ENCODE measurements around the gene TAGLN.
"Not testable (repeated sequence)": the region's sequence is repeated elsewhere in the genome, so short reads cannot be mapped to it uniquely, and the experiment has no call there.

The TAGLN gene

DNA sequence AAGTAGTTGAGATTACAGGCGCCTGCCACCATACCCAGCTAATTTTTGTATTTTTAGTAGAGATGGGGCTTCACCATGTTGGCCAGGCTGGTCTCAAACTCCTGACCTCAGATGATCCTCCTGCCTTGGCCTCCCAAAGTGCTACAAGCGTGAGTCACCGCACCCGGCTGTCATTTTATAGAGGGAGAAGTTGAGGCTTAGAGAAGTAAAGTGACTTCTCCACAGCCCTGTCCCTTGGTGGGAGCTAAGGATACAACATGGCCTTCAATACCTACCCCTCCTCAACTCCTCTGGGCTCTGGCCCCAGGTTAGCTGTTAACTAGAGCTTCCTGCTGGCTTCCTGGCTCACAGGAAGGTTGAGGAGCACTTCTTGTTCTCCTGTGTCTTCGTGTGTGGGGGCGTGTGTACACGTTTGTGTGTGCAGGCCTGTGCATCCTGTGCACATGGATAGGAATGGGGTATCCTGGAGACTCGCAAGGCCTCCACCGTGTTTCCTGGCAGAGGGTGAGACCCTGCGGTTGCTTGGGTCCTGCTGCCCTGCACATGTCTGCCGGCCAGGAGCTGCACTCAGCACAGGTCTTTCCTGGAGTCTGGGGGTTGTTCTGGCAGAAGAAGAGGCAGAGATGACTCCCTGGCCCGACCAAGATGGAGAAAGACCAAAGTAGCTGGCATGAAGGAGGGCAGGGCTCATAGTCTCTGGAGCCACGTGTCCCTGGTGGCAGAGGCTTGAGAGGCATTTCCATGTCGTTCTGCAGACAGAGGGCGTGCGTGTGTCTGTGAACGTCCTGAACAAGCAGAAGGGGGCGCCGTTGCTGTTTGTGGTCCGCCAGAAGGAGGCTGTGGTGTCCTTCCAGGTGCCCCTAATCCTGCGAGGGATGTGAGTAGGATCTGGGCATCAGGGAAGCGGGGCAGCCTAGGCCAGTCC lies 18.2 kb upstream of the TAGLN start:
- DNase-seq (ENCODE audit: low read depth): no peak

DNA sequence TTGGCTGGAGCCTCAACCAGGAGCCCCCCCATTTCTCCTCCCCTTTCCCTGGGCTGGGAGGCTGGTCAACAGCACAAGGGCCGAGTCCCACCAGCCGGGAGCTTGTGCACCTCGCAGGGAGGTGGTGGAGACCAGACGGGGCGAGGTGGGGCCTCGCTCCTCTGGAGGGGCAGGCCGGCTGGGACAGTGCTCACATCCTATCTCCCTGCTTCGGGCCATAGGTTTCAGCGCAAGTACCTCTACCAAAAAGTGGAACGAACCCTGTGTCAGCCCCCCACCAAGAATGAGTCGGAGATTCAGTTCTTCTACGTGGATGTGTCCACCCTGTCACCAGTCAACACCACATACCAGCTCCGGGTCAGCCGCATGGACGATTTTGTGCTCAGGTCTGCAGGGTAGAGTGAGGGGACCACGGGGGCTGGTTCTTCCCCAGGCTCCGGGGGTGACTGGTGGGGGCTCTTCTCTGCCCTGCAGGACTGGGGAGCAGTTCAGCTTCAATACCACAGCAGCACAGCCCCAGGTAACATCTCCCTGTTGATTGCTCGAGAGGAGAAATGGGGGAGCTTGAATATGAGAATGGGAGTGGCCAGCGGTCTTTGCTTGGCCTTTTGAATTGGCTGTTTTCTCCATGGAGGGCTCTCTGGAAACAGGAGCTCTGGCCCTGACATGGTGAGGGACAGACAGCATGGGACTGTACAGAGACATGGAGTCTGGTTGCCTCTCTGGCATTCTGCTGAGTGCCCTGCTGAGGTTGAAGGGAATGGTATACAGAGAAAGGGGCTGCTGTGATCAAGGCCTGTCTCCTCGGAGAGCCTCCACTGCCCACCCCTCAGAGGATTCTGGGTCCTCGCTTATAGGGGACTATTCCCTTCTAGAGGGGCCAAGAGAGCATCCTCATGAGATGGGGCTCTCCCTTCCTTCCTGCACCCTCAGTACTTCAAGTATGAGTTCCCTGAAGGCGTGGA lies 17.3 kb upstream of the TAGLN start:
- DNase-seq (ENCODE audit: low read depth): no peak

DNA sequence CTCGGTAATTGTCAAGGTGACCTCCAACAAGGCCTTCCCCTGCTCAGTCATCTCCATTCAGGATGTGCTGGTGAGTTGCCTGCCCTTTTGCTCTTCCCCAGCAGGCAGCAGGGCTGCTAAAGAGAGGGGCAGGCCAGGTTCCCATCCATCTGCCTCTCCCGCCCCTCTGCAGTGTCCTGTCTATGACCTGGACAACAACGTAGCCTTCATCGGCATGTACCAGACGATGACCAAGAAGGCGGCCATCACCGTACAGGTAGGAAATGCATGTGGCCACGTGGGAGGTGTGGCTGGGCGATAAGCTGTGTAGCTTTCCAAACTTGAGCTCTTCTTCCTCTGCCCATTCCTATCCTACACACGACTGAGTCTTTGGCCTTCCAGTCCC lies 16.6 kb upstream of the TAGLN start:
- DNase-seq (ENCODE audit: low read depth): no peak

DNA sequence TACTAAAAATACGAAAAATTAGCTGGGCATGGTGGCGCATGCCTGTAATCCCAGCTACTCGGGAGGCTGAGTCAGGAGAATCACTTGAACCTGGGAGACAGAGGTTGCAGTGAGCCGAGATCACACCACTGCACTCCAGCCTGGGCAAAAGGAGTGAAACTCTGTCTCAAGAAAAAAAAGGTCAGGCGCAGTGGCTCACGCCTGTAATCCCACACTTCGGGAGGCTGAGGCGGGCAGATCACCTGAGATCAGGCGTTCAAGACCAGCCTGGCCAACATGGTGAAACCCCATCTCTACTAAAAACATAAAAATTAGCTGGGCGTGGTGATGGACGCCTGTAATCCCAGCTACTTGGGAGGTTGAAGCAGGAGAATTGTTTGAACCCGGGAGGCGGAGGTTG lies 16.0 kb upstream of the TAGLN start:
- not testable (repeated sequence) for DNase-seq (ENCODE audit: low read depth)

DNA sequence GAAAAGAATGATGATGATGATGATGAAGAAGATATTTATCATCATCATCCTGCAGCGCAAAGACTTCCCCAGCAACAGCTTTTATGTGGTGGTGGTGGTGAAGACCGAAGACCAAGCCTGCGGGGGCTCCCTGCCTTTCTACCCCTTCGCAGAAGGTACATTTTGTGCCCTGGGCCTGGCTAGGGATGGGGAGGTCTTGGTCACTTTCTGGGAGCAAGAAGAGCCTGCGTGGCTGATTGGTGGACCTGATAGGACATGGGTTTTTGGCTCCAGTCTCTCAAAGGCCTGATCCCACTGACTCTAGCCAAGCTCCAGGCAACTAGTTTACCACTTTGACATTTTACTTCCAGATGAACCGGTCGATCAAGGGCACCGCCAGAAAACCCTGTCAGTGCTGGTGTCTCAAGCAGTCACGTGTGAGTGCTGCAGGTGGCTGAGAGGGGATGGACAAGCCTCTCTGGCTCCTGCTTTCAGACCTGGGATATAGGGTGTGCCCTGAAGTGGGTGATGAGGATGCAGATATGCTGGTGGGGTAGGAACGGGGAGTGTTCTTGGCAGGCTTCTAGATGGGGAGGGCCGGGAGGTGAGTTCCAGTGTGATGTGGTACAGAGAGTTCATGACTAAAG lies 15.3 kb upstream of the TAGLN start:
- no peak for DNase-seq (ENCODE audit: low read depth)

DNA sequence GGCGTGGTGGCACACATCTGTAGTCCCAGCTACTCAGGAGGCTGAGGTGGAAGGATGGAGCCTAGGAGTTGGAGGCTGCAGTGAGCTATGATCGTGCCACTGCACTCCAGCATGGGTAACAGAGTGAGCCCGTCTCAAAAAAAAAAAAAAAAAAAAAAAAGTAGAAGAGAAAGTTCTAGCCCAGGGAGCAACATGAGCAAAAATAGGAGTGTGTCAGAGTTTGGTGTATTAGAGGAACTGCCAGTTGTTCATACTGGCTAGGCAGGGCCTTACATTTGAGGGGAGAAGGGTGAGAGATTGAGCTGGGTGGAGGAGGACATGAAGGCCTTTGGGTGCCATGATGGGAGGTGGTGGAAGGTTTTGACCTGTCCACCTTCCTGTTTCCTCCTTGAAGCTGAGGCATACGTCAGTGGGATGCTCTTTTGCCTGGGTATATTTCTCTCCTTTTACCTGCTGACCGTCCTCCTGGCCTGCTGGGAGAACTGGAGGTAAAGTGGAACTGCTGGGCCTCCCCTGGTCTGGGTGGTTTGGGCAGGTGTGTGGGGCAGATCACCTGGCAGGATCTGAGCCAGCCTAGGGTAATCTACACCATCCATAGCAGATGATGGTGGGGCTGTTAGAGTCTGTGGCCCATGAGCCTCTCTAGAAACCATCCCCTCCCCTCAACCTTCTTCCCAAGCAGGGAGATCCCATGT lies 13.3 kb upstream of the TAGLN start:
- DNase-seq (ENCODE audit: low read depth): no peak

DNA sequence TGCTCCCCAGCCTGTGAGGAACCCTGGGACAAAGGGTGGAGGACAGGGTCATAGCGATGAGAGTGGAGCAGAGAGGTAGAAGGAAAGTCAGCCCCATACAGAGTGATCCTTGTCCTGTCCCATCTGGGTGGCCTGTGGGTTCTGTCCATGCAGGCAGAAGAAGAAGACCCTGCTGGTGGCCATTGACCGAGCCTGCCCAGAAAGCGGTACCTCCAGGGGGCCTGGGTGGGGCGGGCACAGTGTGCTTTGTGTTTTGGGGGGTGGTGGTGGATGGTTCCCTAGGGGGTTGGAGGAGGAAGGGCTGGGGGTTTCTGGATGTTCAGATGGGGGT lies 12.8 kb upstream of the TAGLN start:
- DNase-seq (ENCODE audit: low read depth): no peak

DNA sequence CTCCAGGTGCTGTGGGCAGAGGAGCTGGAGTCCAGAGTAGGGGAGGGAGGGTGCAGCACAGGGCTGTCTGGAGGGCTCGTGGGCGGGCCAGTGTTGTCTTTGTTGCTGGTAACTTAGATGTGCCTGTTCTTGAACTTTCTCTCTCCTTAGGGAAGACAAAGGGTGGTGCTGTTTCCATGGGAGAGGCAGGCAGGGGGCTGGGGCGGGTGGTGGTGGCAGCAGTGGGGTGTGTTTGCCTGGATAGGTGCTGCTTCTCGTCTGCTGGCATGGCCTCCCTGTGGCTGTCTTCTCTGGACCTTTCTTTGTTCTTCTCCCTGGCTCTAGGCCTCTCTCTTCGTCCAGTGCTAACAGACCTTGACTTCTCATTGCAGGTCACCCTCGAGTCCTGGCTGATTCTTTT lies 12.2 kb upstream of the TAGLN start:
- no peak for DNase-seq (ENCODE audit: low read depth)

DNA sequence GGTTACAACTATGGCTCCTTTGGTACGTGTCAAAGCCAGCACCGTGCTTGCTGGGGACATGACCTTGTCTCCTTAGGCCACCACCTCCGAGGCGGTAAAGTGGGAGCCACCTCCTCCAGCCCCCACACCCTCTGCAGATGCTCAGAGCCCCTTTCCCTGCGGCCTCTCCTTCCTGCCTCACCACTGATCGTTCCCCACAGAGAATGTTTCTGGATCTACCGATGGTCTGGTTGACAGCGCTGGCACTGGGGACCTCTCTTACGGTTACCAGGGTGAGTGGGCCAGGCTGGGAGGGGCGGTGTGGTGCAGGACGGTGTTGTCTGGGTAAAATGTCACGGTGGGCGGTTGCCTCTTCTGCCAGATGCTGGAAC lies 11.8 kb upstream of the TAGLN start:
- no peak for DNase-seq (ENCODE audit: low read depth)

DNA sequence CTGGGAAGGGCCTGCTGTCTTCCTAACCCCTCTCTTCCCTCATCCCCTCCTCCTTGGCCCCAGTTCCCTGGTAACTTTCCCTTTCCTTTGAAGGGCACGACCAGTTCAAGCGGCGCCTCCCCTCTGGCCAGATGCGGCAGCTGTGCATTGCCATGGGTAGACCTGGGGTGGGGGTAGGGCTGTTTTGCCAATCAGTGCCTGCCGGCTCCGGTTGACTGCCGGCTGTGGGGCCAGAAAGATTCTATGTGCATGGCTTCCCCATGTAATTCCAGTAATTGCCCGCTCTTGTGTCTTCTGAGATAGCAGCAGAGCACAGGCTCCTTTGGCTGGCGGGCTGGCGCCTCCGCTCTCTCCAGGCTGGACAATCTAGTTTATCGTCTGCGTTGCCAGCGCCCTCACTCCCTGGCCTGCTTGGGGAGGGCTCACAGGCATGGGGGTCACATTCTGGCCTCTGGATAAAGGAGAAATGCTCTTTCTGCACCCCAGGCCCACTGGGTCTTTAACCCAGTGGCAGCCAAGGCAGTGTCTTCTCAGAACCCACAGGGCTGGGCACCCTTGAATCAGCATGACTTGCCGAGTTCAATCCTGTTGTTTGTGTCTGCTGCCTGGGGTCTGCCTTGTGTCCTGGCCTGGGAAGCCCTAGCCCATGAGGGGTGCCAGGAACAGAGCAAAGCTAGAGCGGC lies 11.2 kb upstream of the TAGLN start:
- DNase-seq (ENCODE audit: low read depth): no peak

DNA sequence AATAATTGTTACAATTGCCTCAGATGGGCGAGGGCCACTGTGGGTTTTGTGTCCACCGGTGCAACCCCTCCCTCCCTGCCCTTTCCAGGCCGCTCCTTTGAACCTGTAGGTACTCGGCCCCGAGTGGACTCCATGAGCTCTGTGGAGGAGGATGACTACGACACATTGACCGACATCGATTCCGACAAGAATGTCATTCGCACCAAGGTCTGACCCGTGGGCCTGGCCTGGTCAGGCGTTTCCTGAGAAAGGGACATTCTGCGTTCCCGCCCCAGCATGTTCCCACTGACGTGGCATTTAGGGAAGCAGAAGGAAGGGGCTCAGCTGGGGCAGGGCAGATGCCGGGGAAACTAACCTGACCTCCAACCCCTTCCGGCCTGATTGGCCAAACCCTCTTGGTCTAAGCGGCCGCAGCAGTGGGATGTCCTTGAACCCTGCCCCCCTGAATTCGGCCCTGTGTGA lies 10.5 kb upstream of the TAGLN start:
- no peak for DNase-seq (ENCODE audit: low read depth)

DNA sequence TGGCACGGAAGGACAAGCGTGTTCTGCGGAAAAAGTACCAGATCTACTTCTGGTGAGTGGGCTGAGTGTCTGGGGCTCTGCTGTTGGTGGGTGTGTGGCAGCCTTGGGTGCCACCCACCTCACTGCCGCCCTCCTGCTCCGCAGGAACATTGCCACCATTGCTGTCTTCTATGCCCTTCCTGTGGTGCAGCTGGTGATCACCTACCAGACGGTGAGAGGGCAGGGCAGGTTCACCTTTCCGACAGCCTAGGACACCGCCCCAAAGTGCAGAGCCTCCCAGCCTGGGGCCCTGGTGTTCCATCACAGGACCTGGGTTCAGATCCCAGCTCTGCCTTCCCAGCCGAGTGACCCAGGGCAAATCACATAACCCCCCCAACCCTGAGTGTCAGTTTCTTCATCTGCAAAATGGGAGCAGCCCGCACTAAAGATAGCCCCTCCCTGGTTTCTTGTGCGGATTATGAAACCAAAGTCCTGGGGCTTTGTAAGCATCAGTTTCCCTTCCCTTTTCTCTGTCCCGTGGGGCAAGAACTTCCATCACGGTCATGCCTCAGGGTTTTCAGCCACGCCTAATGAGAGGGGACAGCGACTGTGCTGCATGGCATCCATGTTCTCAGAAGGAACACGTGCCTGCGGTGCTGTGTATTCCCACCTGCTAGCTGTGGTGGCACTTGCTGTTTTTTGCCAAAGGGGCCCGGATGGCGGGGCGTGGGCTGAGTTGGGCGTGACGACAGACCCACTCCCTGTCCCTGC lies 9.8 kb upstream of the TAGLN start:
- DNase-seq (ENCODE audit: low read depth): no peak

DNA sequence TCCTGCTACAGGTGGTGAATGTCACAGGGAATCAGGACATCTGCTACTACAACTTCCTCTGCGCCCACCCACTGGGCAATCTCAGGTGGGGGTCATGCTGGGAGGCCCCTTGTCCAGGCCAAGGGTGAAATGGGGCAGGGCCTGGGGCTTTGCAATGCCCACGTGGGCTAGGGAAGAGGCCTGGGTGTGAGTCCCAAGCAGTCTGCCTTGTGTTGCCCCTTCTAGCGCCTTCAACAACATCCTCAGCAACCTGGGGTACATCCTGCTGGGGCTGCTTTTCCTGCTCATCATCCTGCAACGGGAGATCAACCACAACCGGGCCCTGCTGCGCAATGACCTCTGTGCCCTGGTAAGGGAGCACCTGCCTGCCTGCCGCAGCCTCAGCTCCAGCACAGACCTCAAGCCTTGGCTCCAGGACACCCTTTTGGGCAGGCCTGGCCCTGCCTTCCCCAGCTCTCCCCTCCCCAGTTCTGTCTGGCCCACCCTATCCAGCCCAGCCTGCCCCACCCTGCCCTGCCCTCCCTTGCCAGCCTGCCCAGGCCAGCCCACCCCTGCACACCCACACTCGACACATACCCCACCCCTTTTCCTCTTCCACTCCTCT lies 9.1 kb upstream of the TAGLN start:
- no peak for DNase-seq (ENCODE audit: low read depth)

DNA sequence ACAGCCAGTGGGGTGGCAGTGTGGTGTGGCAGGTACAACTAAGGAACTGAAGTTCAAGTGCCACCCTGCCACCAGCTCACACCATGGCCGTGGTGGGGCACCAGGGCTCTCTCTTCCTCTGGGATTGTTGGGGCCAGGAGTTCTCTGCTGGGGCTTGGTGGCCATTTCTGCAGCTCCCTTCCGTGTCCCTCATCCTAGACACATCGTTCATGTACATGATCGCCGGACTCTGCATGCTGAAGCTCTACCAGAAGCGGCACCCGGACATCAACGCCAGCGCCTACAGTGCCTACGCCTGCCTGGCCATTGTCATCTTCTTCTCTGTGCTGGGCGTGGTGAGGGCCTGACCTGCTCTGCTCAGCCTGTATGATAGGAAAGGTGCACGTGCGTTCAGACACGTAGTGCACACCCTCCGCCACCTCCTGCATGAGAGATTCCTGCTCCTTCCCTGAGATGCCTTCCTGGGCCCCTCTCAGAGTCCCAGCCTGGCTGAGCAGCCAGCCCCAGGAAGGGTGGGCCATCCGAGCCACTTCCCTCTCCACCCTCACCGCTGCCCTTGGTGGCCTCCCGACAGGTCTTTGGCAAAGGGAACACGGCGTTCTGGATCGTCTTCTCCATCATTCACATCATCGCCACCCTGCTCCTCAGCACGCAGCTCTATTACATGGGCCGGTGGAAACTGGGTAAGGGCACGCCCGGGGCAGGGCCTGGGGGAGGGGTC lies 7.3 kb upstream of the TAGLN start:
- no peak for DNase-seq (ENCODE audit: low read depth)

DNA sequence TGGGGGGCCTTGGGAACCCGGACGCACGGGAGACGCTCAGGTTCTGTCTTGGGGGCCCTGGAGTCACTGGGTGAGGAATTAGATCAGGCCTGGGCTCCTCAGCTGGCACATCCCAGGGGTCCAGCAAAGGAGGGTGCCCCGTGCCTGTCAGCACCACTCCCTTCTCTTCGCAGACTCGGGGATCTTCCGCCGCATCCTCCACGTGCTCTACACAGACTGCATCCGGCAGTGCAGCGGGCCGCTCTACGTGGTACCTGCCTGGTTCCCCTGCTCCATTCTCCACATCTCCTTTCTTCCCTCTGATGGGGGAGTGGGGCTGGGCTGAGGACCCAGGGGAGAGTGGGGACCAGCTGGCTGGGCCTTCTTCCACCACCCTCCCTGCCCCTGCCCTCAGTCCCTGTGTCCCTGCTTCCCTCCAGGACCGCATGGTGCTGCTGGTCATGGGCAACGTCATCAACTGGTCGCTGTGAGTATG lies 6.7 kb upstream of the TAGLN start:
- no peak for DNase-seq (ENCODE audit: low read depth)

DNA sequence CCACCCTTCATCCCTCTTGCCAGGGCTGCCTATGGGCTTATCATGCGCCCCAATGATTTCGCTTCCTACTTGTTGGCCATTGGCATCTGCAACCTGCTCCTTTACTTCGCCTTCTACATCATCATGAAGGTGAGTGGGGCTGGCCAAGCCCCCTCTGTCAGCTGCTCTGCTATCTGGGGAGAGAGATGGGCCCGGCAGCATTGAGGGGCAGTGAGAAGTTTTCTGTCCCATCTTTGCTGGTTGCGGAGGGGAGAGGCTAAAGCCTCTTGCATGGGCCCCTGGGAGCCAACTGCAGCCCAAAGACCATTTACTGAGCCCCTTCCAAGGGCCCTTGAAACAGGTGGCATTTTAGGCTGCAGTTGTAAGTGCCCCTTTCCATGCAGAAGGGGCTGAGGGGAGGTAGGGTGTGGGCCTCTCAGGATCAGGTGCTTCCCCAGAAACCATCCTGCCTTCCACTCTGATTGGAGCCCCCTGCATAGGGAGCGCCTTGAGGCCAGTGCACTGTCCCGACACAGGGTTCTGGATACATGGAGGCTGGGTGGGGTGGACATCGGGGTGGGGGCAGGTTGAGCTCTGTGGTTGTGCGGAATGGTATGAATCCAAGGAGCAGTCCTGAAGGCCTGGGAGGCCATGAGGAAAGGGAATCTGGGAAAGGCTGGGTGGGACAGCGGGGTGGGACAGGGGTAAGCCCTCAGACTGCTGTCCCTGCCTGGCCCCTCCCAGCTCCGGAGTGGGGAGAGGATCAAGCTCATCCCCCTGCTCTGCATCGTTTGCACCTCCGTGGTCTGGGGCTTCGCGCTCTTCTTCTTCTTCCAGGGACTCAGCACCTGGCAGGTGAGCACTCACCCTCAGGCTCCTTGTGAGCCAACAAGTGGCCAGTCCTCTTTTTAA lies 5.8 kb upstream of the TAGLN start:
- no peak for DNase-seq (ENCODE audit: low read depth)

DNA sequence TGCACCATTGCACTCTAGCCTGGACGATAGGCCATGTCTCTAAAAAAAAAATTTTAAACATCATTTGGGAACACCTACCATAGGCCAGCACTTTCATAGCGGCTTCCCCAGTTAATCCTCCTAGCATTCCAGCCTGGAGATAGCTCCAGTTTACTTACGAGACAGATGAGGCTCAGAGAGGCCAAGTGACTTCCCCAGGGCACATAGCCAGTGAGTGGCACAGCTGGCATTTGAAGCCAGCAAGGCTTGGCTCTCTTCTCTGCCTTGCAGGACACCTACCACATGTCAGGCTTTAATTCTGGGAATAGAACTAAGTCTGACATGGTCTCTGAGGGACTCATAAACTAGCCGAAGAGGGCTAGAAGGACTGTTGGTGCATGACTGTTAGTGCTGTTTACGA lies 4.9 kb upstream of the TAGLN start:
- no peak for DNase-seq (ENCODE audit: low read depth)

DNA sequence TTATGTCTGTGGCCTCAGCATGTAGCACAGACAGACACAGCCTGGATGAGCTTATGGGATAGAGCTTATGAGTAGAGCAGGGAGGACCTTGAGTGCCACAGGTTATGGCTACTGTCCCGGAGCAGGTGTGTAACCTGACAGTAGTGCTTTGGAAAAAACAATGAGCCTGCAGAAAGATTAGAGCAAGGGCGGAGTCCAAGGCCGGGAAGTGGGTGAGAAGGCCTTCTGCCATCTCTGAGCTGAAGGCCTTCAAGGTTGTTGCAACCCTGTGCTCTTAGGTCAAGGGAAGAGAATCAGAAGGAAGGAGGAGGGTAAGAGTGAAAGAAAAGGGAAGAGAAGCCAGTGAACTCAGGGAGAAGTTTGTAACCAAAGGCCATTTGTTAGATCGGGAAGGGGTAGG lies 3.9 kb upstream of the TAGLN start:
- DNase-seq (ENCODE audit: low read depth): no peak
